HepG2 (cell line): ENCODE data around the gene TFDP1. TPM values are rescaled to one million over a fixed set of nuclear protein-coding genes. Genes with fewer than 3 reads are reported as not detected.

Source experiments
- ATAC-seq: fragments of 200-7000 bp; cut with Tn5 transposase; 3 replicates; pipeline ENCODE4 v1.9.1; 2020; ENCODE audit warnings: mild to moderate bottlenecking, moderate library complexity
- BruUV-seq: library from RNA; stranded (reverse); fragments of 400-500 nt; replicated peaks from 2 replicates; lab custom pipeline; 2021; lab: Mats Ljungman, UMichigan
- CTCF ChIA-PET: fragments of 300-600 bp; formaldehyde crosslinking; extraction: SDS; loops from one replicate; lab custom pipeline; 2021; ENCODE audit warnings: low total read pairs, inconsistent platforms, low intra/inter-chr PET ratio; lab: Yijun Ruan, JAX
- POLR2A ChIA-PET: fragments of 350-600 bp; sonication (Branson Sonifier 250); formaldehyde crosslinking; loops from one replicate; lab custom pipeline; 2020; ENCODE audit warnings: antibody characterized with exemption, inconsistent platforms; lab: Yijun Ruan, JAX
- DNase-seq: peaks from one replicate; pipeline ENCODE4 v3.0.0-alpha.2; 2015; ENCODE audit warnings: low spot score
- FAIRE-seq: peaks from 3 replicates; lab custom pipeline; 2011; peaks lifted over from hg19 to GRCh38; lab: Jason Lieb, UNC
- H2AFZ ChIP-seq: one replicate; pipeline ENCODE4 v1.6.1; 2011; ENCODE audit warnings: low read length, inconsistent platforms
- H3K27ac ChIP-seq: fragments of 300-600 bp; 3 replicates; pipeline ENCODE4 v1.8.0; 2011; ENCODE audit warnings: mixed run types, mild to moderate bottlenecking, mixed read lengths, low read length, inconsistent platforms; ENCODE audit not compliant: insufficient read depth; ENCODE audit errors: extremely low read length
- H3K27me3 ChIP-seq, 2 experiments: fragments of 200-600 bp in 1 of 2; 2 replicates in 1 of 2; 3 replicates in 1 of 2; pipeline versions ENCODE4 v1.6.0 to v1.8.0; 2011; ENCODE audit warnings: low read length in 2 of 2, mild to moderate bottlenecking in 2 of 2, moderate library complexity in 2 of 2, inconsistent platforms in 1 of 2; ENCODE audit not compliant: insufficient read depth in 2 of 2, control insufficient read depth in 1 of 2
- H3K36me3 ChIP-seq, 2 experiments: fragments of 200-600 bp in 1 of 2; replicated peaks in 1 of 2; 2 replicates in 1 of 2; 3 replicates in 1 of 2; pipeline versions ENCODE4 v1.5.1 to v1.8.0; 2011; ENCODE audit warnings: low read length in 2 of 2, inconsistent platforms in 1 of 2; ENCODE audit not compliant: insufficient read depth in 2 of 2, control insufficient read depth in 1 of 2
- H3K4me1 ChIP-seq: 2 replicates; pipeline ENCODE4 v1.5.1; 2012; ENCODE audit warnings: low read length, inconsistent platforms; ENCODE audit not compliant: insufficient read depth
- H3K4me2 ChIP-seq: 2 replicates; pipeline ENCODE4 v1.6.0; 2011; ENCODE audit warnings: low read depth, low read length, inconsistent platforms
- H3K4me3 ChIP-seq, 3 experiments: fragments of 200-600 bp in 1 of 3; sonication (generic), shearing (Covaris generic) in 1 of 3; replicated peaks in 1 of 3; 2 replicates each; pipeline ENCODE4 v1.5.1; 2011 to 2016; ENCODE audit warnings: low read length in 3 of 3, inconsistent platforms in 2 of 3, low read depth in 2 of 3, mild to moderate bottlenecking in 2 of 3, control low read depth in 1 of 3, mixed read lengths in 1 of 3; ENCODE audit not compliant: insufficient read depth in 1 of 3
- H3K79me2 ChIP-seq: one replicate; pipeline ENCODE4 v1.6.1; 2011; ENCODE audit warnings: low read length, inconsistent platforms; ENCODE audit not compliant: insufficient read depth
- H3K9ac ChIP-seq: 2 replicates; pipeline ENCODE4 v1.6.0; 2011; ENCODE audit warnings: mild to moderate bottlenecking, low read depth, low read length, inconsistent platforms; ENCODE audit not compliant: insufficient read depth
- H3K9me3 ChIP-seq: 2 replicates; pipeline ENCODE4 v1.5.1; 2012; ENCODE audit warnings: mild to moderate bottlenecking, low read length
- H4K20me1 ChIP-seq: 2 replicates; pipeline ENCODE4 v1.6.0; 2011; ENCODE audit warnings: inconsistent platforms, mild to moderate bottlenecking, low read length, moderate library complexity; ENCODE audit not compliant: insufficient read depth
- FUBP1 ChIP-seq: sonication (generic); formaldehyde crosslinking; IDR thresholded peaks from 2 replicates; pipeline ENCODE4 v1.5.1; 2020; ENCODE audit warnings: missing genetic modification reagents, mild to moderate bottlenecking, borderline replicate concordance
- NFE2L1 ChIP-seq: sonication (generic); formaldehyde crosslinking; IDR thresholded peaks from 2 replicates; pipeline ENCODE4 v1.4.0; 2020; ENCODE audit warnings: missing genetic modification reagents, mild to moderate bottlenecking, borderline replicate concordance
- PBX2 ChIP-seq: IDR thresholded peaks from 2 replicates; pipeline ENCODE4 v1.6.1; 2016; ENCODE audit warnings: control low read depth
- TAF15 ChIP-seq: fragments of 200-400 bp; formaldehyde crosslinking; IDR thresholded peaks from one replicate; pipeline ENCODE4 v1.6.1; 2018; ENCODE audit warnings: mild to moderate bottlenecking, low read depth, low read length; ENCODE audit not compliant: poor library complexity, severe bottlenecking
- ZNF563 ChIP-seq: sonication (generic); formaldehyde crosslinking; IDR thresholded peaks from 2 replicates; pipeline ENCODE4 v1.8.0; 2022; ENCODE audit warnings: mild to moderate bottlenecking, moderate library complexity, missing genetic modification reagents
- WGBS: methylation state at CpG from one replicate; pipeline ENCODE4 v1.1.6; 2017; ENCODE audit warnings: low lambda C conversion rate; 5-methylcytosine and 5-hydroxymethylcytosine counted together
- in situ Hi-C: cut with HindIII; loops from 2 replicates; pipeline ENCODE4 v1.10.0; 2017; ENCODE audit warnings: low pct_unique_long_range_greater_than_20kb; ENCODE audit not compliant: extremely low pct_ligation_motif_present
- intact Hi-C: fragments of 100-400 bp; cut with micrococcal nuclease; formaldehyde crosslinking; loops from one replicate; pipeline ENCODE4 v1.10.0; 2022; ENCODE audit not compliant: unreplicated experiment
- polyA plus RNA-seq, 8 experiments: library from polyadenylated mRNA; depleted of rRNA in 3 of 8; stranded (reverse) in 7 of 8; unstranded in 1 of 8; fragments of >200 nt; fragmentation: Illumina TruSeq in 4 of 8; extraction: Trizol in 4 of 8; gene quantifications; 2 replicates each; pipeline versions ENCODE4 v1.2.1 to v1.2.3, GENCODE V29; 2011 to 2016; ENCODE audit warnings: low read depth in 4 of 8, missing spikeins in 1 of 8, mixed read lengths in 1 of 8; ENCODE audit not compliant: insufficient read depth in 1 of 8
- total RNA-seq, 5 experiments: library from RNA; depleted of rRNA; stranded (reverse); fragments of >200 nt; fragmentation: Illumina TruSeq; extraction: Trizol; gene quantifications; 2 replicates each; pipeline ENCODE4 v1.2.3, GENCODE V29; 2016; ENCODE audit warnings: low read depth in 1 of 5
- TF ChIP-seq, protein P1 (sequence below): sonication (generic); formaldehyde crosslinking; IDR thresholded peaks from 2 replicates; pipeline ENCODE4 v1.4.0; 2020; ENCODE audit warnings: mild to moderate bottlenecking, missing genetic modification reagents
- TF ChIP-seq, protein P2 (sequence below): sonication (generic); formaldehyde crosslinking; IDR thresholded peaks from one replicate; pipeline ENCODE4 v1.5.1; 2020; ENCODE audit warnings: mild to moderate bottlenecking, missing genetic modification reagents; ENCODE audit errors: not compliant biosample characterization

Gene TFDP1
- total and polyA plus RNA-seq, 2 of the 13 experiments (the other 11 are each of a cell fraction or from before 2014, with no cell fraction given), result 38.0 to 84.2 TPM

DNA sequence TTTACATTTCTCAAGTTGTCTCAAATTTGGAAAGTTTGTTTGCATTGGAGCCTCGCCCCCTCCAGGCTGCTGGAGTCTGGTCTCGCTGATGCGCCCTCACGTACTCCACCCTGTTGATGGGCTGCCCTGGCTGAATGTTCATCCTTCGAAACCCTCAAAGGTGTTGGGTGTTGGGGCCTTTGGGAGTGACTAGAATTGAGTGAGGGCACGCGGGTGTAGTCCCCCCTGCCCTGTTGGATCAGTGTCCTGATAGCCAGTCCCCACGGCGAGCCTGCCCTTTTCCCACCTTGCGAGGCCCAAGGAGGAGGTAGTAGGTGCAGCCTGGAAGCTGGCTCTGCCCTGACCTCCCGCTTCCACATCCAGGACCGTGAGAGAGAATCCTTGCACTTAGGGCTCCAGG lies 14.8 kb downstream of the TFDP1 start:
- no peak for FAIRE-seq
- H3K4me2 ChIP-seq, result no peak overlapping the region
- no peak overlapping the region for H2AFZ ChIP-seq
- peaks cover 75% of the 10 kb centered on the region for H3K79me2 ChIP-seq
- intact Hi-C loops (no loop called here), in situ Hi-C loops (no loop called here)
- 99% methylated on average over 12 of the region's 12 CpGs for WGBS
- H3K36me3 ChIP-seq, result peaks cover 11 to 50% of the 10 kb centered on the region in 2 experiments; a peak in 4 of 5 replicates
- peaks cover 9% of the 10 kb centered on the region; the same call in 1 of the 2 replicates for H4K20me1 ChIP-seq
- no peak overlapping the region for H3K9ac ChIP-seq
- BruUV-seq, result no TSS peak
- ChIA-PET POLR2A (no interaction called here), CTCF (no interaction called here)
- H3K4me3 ChIP-seq, result no peak overlapping the region
- H3K27ac ChIP-seq, result no peak overlapping the region
- no peak for ATAC-seq
- H3K27me3 ChIP-seq, result no peaks in the 10 kb centered on the region; a peak in 1 of 5 replicates
- H3K4me1 ChIP-seq, result no peaks in the 10 kb centered on the region
- DNase-seq, result no peak
- no peaks in the 10 kb centered on the region for H3K9me3 ChIP-seq
- TF ChIP-seq PBX2 (CRISPR knock-in tag), result no peak
- TF ChIP-seq TAF15, result no peak
- TF ChIP-seq, protein P1, sequence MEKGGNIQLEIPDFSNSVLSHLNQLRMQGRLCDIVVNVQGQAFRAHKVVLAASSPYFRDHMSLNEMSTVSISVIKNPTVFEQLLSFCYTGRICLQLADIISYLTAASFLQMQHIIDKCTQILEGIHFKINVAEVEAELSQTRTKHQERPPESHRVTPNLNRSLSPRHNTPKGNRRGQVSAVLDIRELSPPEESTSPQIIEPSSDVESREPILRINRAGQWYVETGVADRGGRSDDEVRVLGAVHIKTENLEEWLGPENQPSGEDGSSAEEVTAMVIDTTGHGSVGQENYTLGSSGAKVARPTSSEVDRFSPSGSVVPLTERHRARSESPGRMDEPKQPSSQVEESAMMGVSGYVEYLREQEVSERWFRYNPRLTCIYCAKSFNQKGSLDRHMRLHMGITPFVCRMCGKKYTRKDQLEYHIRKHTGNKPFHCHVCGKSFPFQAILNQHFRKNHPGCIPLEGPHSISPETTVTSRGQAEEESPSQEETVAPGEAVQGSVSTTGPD (CRISPR knock-in tag), result no peak
- TF ChIP-seq, protein P2, sequence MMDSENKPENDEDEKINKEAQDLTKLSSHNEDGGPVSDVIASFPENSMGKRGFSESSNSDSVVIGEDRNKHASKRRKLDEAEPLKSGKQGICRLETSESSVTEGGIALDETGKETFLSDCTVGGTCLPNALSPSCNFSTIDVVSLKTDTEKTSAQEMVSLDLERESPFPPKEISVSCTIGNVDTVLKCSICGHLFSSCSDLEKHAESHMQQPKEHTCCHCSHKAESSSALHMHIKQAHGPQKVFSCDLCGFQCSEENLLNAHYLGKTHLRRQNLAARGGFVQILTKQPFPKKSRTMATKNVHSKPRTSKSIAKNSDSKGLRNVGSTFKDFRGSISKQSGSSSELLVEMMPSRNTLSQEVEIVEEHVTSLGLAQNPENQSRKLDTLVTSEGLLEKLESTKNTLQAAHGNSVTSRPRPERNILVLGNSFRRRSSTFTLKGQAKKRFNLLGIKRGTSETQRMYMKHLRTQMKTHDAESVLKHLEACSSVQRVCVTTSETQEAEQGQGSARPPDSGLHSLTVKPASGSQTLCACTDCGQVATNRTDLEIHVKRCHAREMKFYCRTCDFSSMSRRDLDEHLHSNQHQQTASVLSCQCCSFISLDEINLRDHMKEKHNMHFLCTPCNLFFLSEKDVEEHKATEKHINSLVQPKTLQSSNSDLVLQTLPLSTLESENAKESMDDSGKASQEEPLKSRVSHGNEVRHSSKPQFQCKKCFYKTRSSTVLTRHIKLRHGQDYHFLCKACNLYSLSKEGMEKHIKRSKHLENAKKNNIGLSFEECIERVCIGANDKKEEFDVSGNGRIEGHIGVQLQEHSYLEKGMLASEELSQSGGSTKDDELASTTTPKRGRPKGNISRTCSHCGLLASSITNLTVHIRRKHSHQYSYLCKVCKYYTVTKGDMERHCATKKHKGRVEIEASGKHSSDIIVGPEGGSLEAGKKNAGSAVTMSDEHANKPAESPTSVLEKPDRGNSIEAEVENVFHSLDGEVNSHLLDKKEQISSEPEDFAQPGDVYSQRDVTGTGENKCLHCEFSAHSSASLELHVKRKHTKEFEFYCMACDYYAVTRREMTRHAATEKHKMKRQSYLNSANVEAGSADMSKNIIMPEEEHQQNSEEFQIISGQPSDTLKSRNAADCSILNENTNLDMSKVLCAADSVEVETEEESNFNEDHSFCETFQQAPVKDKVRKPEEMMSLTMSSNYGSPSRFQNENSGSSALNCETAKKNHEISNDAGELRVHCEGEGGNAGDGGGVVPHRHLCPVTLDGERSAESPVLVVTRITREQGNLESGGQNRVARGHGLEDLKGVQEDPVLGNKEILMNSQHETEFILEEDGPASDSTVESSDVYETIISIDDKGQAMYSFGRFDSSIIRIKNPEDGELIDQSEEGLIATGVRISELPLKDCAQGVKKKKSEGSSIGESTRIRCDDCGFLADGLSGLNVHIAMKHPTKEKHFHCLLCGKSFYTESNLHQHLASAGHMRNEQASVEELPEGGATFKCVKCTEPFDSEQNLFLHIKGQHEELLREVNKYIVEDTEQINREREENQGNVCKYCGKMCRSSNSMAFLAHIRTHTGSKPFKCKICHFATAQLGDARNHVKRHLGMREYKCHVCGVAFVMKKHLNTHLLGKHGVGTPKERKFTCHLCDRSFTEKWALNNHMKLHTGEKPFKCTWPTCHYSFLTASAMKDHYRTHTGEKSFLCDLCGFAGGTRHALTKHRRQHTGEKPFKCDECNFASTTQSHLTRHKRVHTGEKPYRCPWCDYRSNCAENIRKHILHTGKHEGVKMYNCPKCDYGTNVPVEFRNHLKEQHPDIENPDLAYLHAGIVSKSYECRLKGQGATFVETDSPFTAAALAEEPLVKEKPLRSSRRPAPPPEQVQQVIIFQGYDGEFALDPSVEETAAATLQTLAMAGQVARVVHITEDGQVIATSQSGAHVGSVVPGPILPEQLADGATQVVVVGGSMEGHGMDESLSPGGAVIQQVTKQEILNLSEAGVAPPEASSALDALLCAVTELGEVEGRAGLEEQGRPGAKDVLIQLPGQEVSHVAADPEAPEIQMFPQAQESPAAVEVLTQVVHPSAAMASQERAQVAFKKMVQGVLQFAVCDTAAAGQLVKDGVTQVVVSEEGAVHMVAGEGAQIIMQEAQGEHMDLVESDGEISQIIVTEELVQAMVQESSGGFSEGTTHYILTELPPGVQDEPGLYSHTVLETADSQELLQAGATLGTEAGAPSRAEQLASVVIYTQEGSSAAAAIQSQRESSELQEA (CRISPR knock-in tag), result no peak
- no peak for TF ChIP-seq FUBP1
- no peak for TF ChIP-seq ZNF563 (CRISPR knock-in tag)
- TF ChIP-seq NFE2L1 (CRISPR knock-in tag), result no peak
